ENCODE results near the gene FBN2.

Gene FBN2

DNA sequence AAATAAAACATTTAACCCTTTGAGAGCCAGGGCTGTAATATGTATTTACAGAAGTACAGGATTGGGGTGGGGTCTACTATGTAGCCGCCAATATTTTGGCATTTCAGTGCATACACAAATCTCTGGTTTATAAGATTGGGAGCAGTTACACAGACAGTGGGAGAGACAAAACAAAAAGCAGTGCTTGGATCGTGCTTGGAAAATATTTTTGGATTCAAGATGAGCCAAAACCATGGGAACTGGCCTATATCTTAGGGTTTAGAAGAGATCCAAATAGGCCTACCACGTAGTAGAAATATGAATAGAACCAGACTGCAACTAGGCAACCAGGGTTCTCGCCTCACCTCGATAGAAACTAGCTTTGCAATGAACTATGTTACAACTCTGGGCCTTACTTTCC lies 284.9 kb downstream of the FBN2 start:
- no peak for DNase-seq (ENCODE audit: low read depth in 2 of 2)

- no peak for DNase-seq (ENCODE audit: low read depth in 2 of 2)
These were observed 285.3 kb downstream of the FBN2 start for GRCh38 chr5:128252756-128253155.

- DNase-seq (ENCODE audit: low read depth in 2 of 2): no peak
These were observed 285.8 kb downstream of the FBN2 start for GRCh38 chr5:128252196-128252595.

GRCh38 chr5:128245974-128246373 lies 292.1 kb downstream of the FBN2 start:
- no peak for DNase-seq (ENCODE audit: low read depth in 2 of 2)

DNA sequence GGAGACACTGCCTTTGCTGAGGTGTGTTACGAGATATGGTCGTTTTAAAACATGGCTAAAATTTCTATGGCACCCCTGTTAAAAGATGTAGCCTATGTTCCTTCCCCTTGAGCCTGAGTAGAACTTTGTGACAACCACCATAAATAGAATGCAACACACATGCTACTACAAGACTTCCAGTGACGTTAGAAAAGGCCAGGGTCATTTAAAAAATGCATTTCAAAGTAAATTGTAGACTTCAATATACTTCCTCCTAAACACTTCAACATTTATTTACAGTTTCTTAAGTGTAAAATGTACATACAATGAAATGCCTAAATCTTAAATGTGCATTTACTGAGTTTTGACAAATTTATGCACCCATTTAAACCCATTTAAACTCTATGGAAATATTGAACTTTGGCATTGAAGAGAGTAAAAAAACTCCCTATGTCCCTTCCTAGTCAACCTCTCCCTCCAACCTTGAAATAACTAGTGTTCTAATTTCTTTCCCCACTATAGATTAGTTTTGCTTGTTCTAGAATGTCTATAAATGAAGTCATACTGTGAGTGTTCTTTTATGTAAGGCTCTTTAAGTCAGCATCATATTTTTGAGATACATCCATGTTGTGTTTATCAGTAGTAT lies 294.0 kb downstream of the FBN2 start:
- no peak for DNase-seq (ENCODE audit: low read depth in 2 of 2)

DNA sequence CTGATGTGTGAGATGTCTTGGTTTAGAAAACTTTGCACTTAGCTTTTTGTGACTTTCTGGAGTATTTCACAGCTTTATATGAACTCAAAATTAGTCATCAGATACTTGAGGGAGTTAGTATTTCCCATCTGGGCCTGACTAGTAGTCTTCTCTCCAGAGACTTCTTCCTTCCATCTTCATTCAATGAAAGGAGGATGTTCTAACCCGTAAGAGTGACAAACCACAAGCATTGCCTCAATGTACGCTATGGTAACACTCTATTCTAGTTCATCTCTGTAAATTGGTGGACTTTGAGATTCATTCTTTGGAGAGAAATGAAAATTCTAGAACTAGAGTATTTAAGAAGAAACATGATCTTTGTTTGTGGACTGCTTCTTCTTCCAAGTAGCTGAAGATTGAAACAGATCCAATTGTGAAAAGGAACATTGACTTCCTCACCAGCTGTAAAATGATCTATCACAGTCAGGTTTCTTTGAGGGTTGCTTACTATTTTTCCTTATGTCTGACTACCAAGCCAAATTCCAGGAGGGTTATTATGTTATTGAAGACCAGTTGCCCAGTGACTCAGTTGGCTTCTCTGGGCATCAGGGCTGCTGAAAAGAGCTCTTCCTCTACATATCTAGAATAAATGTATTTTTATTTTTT lies 296.9 kb downstream of the FBN2 start:
- DNase-seq (ENCODE audit: low read depth in 2 of 2): no peak

DNA sequence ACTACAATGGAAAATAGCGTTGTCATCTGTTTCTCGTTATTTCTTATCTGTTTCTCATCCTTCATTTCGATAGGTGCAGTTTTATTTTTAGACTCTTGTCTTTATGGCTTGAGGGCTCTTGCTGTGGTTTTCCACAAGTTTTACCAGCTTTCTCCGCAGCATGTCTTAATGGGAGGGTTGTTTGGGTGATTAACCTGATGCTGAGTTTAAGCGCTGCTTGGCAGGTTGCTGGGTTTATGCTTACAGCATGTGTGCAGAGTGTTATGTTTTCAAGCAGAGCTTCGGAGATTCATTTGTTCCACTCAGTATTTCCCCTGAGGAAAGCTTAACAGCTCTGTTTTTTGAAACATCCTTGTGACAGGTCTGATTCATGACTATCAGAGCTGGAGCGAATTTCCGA lies 300.5 kb downstream of the FBN2 start:
- no peak for DNase-seq (ENCODE audit: low read depth in 2 of 2)

DNA sequence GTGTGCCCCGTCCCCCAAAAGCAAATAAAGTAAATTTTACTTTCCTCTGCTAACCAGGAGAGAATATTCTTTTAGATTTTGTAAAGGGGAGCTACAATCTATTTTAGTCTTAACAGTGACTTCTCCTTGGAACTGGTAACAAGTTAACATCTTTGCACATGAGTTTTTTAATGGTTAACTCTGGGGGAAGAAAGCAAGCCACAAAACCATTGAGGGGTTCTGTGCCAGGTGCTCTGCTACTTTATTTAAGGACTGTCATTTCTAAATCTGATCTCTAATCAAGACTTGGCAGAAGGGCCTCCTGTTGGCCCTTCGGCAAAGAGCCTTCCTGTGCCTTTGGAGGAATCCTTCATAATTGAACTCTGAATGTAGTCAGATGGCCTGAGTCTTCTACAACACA lies 301.0 kb downstream of the FBN2 start:
- no peak for DNase-seq (ENCODE audit: low read depth in 2 of 2)

- DNase-seq (ENCODE audit: low read depth in 2 of 2): no peak
These were observed 301.7 kb downstream of the FBN2 start for GRCh38 chr5:128236334-128236733.

DNA sequence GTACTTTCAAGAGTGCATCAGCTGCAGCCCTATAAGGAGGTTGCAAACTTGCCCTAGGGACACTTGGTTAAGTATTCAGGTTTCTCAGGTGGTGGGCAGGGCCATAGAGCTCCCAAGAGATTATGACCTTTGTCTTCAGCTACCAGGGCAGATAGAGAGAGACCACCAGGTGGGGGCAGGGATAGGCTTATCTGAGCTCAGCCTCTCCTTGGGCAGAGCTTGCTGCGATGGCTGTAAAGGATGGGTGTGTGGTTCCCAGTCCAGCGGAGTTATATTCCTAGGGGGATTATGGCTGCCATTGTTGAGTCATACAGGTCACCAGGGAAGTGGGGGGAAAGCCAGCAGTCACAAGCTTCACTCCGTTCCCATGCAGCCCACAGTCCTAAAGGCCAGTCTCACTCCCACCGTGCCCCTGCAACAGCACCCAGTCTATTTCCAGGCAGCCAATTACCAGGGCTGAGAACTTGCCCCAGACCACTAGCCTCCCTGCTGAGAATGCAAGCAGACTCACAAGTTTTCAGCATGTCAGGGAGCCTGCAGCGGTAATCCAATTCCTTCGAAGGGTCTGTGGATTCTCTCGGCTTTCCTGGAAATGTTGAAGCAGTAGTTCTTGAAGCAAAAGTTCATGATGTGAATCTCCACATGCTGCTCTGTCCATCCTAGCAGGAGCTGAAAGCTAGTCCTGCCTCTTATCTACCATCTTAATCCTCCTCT lies 303.0 kb downstream of the FBN2 start:
- no peak for DNase-seq (ENCODE audit: low read depth in 2 of 2)

GRCh38 chr5:128228521-128228920 lies 309.5 kb downstream of the FBN2 start:
- DNase-seq (ENCODE audit: low read depth in 2 of 2): no peak

DNA sequence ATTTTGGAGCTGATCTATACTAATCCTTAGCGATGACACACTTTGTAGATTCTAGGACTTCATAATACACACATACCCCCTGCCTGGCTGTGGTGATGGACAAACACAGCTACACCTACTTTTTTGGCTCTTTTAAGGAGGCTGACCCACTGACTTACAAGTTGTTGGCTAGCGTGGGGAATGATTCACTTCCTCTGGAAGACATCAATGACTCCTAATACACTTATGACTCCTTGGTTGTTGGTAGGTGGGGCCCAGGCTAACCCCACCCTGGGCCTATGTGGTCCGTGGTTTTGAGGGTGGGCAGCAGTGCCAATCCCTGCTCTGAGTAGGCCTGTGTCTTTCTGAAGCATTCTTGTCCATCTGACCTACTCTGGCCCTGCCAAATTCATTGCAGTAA lies 310.0 kb downstream of the FBN2 start:
- no peak for DNase-seq (ENCODE audit: low read depth in 2 of 2)

DNA sequence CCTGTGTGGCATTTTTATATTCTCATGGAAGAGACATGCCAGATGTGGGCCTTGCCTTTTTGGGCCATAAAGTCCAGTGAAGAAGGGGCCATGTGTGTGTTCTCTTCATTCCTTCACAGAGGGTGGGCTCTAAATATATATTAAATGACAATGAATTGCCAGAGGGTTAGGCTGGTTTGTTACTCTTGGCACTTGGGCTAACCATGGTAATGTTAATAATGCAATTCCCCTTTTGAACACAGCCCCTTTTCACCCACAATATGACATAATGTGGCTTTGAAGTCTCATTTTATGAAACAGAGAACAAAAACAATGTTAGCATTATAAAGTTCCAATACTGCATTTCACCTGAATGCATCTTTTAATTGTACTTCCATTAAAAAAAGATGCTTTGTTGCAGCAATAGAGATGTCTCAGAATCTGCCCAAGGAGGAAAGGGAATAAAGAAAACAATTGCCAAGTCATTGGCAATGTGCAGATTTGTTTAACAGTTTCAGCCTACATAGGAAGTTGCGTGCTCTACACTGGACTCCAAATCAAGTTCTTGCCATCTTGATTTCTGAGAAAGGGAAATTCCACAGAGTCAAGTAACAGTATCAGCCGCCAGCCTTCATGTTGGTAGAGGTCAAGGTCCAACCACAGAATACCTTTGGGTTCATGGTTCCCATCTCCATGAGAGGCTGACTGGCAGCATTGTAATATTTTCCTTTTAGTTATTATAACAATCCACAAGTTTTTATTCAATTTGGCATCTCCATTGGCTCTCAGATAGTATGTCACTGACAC lies 312.6 kb downstream of the FBN2 start:
- DNase-seq (ENCODE audit: low read depth in 2 of 2): no peak

- no peak for DNase-seq (ENCODE audit: low read depth in 2 of 2)
These were observed 313.7 kb downstream of the FBN2 start for GRCh38 chr5:128224336-128224735.

GRCh38 chr5:128220841-128221240 lies 317.2 kb downstream of the FBN2 start:
- no peak for DNase-seq (ENCODE audit: low read depth in 2 of 2)

- DNase-seq (ENCODE audit: low read depth in 2 of 2): no peak
These were observed 321.0 kb downstream of the FBN2 start for GRCh38 chr5:128216860-128217531.

DNA sequence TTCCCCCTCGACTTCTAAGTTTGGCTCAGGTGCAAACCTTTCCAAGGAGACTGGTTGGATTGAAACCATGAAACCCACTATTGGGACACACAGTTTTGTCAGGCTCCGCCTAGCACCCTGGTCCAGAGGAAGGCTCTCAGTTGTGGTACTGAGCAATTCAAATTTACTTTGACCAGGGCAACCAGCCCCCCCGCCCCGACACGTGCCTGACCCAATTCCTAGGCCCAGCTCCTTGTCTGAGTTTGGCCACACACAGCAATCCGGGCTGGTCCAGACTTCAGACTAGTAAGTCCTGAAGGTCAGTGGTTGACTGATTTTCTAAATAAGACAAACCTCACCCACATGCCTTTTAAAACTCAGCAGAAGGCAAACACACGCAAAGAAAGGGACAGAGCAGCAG lies 321.8 kb downstream of the FBN2 start:
- DNase-seq (ENCODE audit: low read depth in 2 of 2): no peak

- no peak for DNase-seq (ENCODE audit: low read depth in 2 of 2)
These were observed 324.2 kb downstream of the FBN2 start for GRCh38 chr5:128213833-128214232.

DNA sequence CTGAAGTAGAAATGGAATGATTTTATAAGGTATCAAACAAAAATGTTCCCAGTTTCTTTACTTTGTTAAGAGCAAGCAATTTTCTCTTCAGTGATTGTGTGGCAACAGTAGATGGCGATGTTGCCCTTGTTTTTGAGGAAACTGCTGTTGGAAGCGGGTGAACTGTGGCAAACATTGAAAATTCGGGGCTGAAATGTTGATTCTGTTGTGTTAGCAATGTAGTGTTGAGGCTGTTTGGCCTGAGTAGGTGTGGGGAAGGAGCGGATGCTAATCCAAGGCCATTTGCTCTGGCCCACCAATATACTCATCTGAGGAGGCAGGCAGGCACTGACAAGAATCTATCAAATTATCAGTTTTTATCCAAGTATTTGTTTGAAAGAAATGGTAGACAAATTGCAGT lies 324.7 kb downstream of the FBN2 start:
- DNase-seq (ENCODE audit: low read depth in 2 of 2): no peak

- DNase-seq (ENCODE audit: low read depth in 2 of 2): no peak
These were observed 325.7 kb downstream of the FBN2 start for GRCh38 chr5:128212191-128212806.

- no peak for DNase-seq (ENCODE audit: low read depth in 2 of 2)
These were observed 329.6 kb downstream of the FBN2 start for GRCh38 chr5:128208436-128208835.
